Measurements from ENCODE around the gene MGAT4A.

MGAT4A gene

GRCh38 chr2:98572676-98573075, 158.3 kb downstream of the MGAT4A start:
- no peak for DNase-seq (ENCODE audit: low read depth in 3 of 3)

GRCh38 chr2:98572211-98572610, 158.7 kb downstream of the MGAT4A start:
- DNase-seq (ENCODE audit: low read depth in 3 of 3) = no peak

GRCh38 chr2:98571796-98572195, 159.1 kb downstream of the MGAT4A start:
- no peak for DNase-seq (ENCODE audit: low read depth in 3 of 3)

- DNase-seq (ENCODE audit: low read depth in 3 of 3) = no peak
Observed at GRCh38 chr2:98571121-98571701, 159.7 kb downstream of the MGAT4A start.

- DNase-seq (ENCODE audit: low read depth in 3 of 3) = no peak
Observed at GRCh38 chr2:98570356-98570755, 160.6 kb downstream of the MGAT4A start.

- no peak for DNase-seq (ENCODE audit: low read depth in 3 of 3)
Observed at GRCh38 chr2:98569915-98570314, 161.0 kb downstream of the MGAT4A start.

GRCh38 chr2:98569197-98569793, 161.6 kb downstream of the MGAT4A start:
- DNase-seq (ENCODE audit: low read depth in 3 of 3) = peak; percentile 33 to 60 (median 59)
